HG02852 (cell line): ENCODE data around the gene SLC39A11.
A peak's percentile ranks its signal among the peaks of the same experiment; 100 is the strongest.
"Not testable (repeated sequence)": the region's sequence is repeated elsewhere in the genome, so short reads cannot be mapped to it uniquely, and the experiment has no call there.

Experiments used
- ATAC-seq: cut with Tn5 transposase; IDR thresholded peaks from one replicate; pipeline ENCODE4 v1.9.1; 2021; ENCODE audit warnings: mild to moderate bottlenecking, moderate library complexity; ENCODE audit not compliant: unreplicated experiment

Gene SLC39A11

DNA sequence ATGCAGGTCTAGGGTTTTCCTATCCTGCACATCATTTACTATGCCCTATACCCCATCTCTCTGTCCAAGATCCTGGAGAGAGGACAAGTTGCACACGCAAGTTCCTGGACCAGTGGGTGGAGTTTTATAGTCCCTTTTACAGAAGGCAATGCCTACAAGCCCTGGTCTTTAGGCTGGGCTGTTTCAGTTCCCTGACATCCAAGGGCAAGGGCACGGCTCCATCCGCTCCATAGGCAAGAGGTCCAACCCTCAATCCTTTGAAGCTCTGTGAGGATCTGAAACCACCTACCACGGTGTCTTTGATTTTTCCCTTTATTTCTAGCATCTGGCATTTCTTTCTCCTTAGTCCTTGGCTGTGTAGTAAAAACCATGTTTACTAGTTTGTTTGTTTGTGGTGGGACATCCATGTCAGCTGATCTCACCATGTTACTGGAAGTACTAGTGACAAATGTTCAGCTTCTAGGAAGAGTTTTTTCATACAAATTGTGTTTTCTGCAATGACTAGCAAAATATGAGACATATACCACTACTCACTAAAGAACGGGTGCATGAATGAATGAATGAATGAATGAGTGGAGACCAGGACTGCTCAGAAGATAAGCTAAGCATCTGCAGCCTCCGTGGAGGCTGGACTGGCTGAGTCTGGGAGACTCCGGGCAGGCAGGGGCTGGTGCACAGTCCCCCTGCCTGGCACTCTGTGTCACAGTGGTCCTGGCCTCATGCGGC lies 359.4 kb downstream of the SLC39A11 start:
- no peak for ATAC-seq

GRCh38 chr17:72730077-72730476 lies 362.4 kb downstream of the SLC39A11 start:
- no peak for ATAC-seq

- peak; percentile 95 for ATAC-seq
Measured at GRCh38 chr17:72726936-72727335, 365.6 kb downstream of the SLC39A11 start.

DNA sequence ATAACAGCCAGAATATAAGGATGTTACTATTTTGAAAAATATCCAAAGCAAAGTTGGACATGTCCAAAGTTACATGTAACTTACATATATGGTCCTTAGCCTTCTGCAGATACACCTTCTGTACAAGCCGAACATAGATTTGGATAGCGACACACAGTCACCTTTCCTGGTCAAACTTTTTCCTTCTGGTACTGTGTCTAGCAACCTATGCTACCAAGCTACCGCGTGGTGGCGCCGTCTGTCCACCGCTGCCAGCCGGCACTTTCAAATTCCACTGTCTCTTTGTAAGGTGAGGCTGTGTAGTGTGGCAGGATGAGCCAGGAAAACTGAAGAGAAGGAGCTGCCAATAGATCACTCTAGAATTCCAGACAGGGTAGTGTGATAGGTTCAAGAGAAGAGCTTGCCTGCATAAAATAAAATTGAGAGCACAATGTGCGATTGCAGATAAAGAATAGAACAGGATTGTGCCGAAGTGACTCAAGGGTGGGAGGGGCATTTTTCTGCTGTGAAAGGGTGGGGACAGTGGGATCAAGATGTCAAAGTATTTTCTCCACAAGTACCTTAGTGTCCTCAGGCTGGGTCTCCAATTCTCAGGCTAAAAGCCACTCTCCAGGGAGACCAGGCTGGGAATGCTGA lies 366.9 kb downstream of the SLC39A11 start:
- ATAC-seq, result peak; percentile 30

- no peak for ATAC-seq
Measured at GRCh38 chr17:72724267-72724666, 368.2 kb downstream of the SLC39A11 start.

DNA sequence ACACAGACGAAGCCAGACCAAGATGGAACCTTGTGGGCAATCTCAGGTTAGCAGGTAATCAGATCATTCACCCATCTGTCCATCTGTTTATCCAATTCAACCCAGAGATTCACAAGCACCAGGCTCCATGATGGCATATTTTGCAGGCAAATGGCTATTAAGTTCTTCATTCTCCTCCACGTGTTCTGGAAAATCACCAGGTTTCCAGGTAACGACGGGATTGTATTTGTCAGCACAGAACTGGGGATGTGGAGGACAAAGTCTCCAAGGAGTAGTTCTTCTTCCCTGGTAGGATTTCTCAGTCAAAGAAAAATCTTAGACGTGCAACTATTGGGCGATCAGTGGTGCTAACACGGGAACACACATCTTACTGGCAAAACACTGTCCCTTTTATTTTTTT lies 368.8 kb downstream of the SLC39A11 start:
- no peak for ATAC-seq

- no peak for ATAC-seq
Measured at GRCh38 chr17:72720494-72720825, 372.0 kb downstream of the SLC39A11 start.

- ATAC-seq, result no peak
Measured at GRCh38 chr17:72719578-72720493, 372.7 kb downstream of the SLC39A11 start.

GRCh38 chr17:72719206-72719577 lies 373.3 kb downstream of the SLC39A11 start:
- no peak for ATAC-seq

- no peak for ATAC-seq
Measured at GRCh38 chr17:72717676-72718075, 374.8 kb downstream of the SLC39A11 start.

- no peak for ATAC-seq
Measured at GRCh38 chr17:72717276-72717675, 375.2 kb downstream of the SLC39A11 start.

- no peak for ATAC-seq
Measured at GRCh38 chr17:72715906-72716572, 376.4 kb downstream of the SLC39A11 start.

- ATAC-seq, result no peak
Measured at GRCh38 chr17:72714357-72714966, 378.0 kb downstream of the SLC39A11 start.

- ATAC-seq, result no peak
Measured at GRCh38 chr17:72713701-72714100, 378.8 kb downstream of the SLC39A11 start.

GRCh38 chr17:72711521-72712310 lies 380.8 kb downstream of the SLC39A11 start:
- ATAC-seq, result no peak

DNA sequence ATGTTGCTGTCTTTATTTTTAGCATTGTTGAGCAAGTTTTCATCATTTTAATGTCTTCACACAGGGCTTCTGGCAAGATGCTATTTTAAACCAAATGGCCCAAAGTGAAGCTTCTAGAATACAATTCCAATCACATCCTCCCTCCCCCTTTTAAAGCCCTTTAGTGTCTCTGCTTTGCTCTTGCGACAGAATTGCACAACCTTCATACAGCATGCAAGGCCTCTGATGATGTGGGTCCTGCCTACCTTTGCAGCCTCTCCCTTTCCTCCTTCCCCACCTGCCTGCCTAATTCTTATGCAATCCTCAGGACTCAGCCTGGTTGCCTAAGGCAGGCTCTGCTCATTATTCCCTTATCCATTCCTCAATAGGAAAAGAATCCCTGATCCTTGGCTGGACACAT lies 381.7 kb downstream of the SLC39A11 start:
- no peak for ATAC-seq

DNA sequence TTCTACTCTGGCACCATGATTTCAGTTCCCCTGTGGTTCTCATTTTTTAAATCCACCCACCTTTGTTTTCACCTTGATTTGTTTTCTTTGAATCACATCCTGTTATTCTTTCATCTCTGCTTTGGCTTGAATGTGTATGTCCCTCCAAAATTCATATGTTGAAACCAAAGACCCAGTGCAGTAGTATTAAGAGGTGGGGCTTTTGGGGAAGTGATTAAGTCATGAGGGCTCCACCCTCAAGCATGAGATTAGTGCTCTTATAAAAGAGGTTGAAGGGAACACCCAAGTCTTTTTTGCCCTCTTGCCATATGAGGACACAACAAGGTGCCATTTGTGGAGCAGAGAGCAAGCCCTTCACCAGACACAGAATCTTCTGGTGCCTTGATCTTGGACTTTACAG lies 382.3 kb downstream of the SLC39A11 start:
- no peak for ATAC-seq

GRCh38 chr17:72708682-72709081 lies 383.8 kb downstream of the SLC39A11 start:
- ATAC-seq, result not testable (repeated sequence)

DNA sequence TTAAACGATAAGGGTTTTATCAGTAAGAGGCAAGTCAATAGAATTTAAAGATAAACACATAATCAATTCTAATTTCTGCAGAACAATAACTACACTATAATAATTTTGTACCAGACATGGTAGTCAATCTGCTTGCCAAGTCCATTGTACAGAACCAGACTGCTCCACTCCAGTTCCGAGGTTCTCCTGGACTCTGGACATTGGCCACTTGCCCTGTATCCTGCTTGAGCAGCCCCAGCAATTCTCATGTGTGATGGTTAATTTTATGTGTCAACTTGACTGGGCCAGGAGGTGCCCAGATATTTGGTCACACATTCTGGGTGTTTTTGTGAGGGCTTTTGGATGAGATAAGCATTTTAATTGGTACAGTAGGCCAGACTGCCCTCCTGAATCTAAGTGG lies 384.6 kb downstream of the SLC39A11 start:
- ATAC-seq, result no peak

GRCh38 chr17:72706396-72706981 lies 386.0 kb downstream of the SLC39A11 start:
- ATAC-seq, result no peak
